Left ventricle myocardium inferior (tissue), 1 donor: ENCODE results near the gene SHC4. TPM values are rescaled to one million over a fixed set of nuclear protein-coding genes. Genes with fewer than 3 reads are reported as not detected.

Experiments used
- DNase-seq: peaks from one replicate; pipeline ENCODE4 v3.0.0-alpha.2; 2020
- H3K27ac ChIP-seq: fragments of 200-600 bp; replicated peaks from 2 replicates; pipeline ENCODE4 v1.8.0; 2021
- H3K27me3 ChIP-seq: fragments of 200-600 bp; 2 replicates; pipeline ENCODE4 v1.8.0; 2021; ENCODE audit warnings: low read depth
- H3K36me3 ChIP-seq: fragments of 200-600 bp; 2 replicates; pipeline ENCODE4 v1.8.0; 2021
- H3K4me1 ChIP-seq: fragments of 200-600 bp; 2 replicates; pipeline ENCODE4 v1.8.0; 2021
- H3K4me3 ChIP-seq: fragments of 200-600 bp; 2 replicates; pipeline ENCODE4 v1.8.0; 2021; ENCODE audit warnings: mild to moderate bottlenecking, moderate library complexity
- H3K9me3 ChIP-seq: fragments of 200-600 bp; replicated peaks from 2 replicates; pipeline ENCODE4 v1.8.0; 2021
- intact Hi-C: fragments of 100-400 bp; cut with micrococcal nuclease; formaldehyde crosslinking; loops from one replicate; pipeline ENCODE4 v1.11.0; 2022
- total RNA-seq: library from RNA; stranded (reverse); fragmentation: NEBNext Ultra II Directional; extraction: Animal tissue kit (Norgen Biotek cat#: 25700); gene quantifications from one replicate; pipeline ENCODE4 v1.2.1, GENCODE V29; 2021
- TF ChIP-seq, protein P1 (sequence below): fragments of 200-600 bp; IDR thresholded peaks from 2 replicates; pipeline ENCODE4 v1.8.0; 2021; ENCODE audit warnings: antibody characterized with exemption, mild to moderate bottlenecking, borderline replicate concordance
- donor health status: DM: no; HTN: yes; CAD: no; lungs with severe emphysema.

Gene SHC4
- total RNA-seq, 1 donor from 2014 or later = 3.3 TPM

DNA sequence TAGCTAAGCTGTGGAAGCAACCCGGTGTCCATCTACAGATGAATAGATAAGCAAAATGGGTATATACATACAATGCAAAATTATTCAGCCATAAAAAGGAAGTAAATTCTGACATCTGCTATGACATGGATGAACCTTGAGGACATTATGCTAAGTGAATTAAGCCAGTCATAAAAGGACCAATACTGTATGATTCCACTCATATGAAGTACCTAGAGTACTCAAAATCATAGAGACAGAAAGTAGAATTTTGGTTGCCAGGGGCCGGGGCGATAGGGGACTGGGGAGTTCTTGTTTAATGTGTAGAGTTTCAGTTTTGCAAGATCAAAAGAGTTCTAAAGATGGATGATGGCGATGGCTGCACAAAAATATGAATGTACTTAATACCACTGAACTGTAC, 75.5 kb downstream of the SHC4 start:
- no peak overlapping the region for H3K4me3 ChIP-seq
- no peak for DNase-seq
- no peaks in the 10 kb centered on the region for H3K4me1 ChIP-seq
- H3K27me3 ChIP-seq = no peaks in the 10 kb centered on the region
- H3K27ac ChIP-seq = peak overlapping the region; percentile 44
- intact Hi-C loops = no loop called here
- H3K9me3 ChIP-seq = no peaks in the 10 kb centered on the region
- TF ChIP-seq, protein P1, sequence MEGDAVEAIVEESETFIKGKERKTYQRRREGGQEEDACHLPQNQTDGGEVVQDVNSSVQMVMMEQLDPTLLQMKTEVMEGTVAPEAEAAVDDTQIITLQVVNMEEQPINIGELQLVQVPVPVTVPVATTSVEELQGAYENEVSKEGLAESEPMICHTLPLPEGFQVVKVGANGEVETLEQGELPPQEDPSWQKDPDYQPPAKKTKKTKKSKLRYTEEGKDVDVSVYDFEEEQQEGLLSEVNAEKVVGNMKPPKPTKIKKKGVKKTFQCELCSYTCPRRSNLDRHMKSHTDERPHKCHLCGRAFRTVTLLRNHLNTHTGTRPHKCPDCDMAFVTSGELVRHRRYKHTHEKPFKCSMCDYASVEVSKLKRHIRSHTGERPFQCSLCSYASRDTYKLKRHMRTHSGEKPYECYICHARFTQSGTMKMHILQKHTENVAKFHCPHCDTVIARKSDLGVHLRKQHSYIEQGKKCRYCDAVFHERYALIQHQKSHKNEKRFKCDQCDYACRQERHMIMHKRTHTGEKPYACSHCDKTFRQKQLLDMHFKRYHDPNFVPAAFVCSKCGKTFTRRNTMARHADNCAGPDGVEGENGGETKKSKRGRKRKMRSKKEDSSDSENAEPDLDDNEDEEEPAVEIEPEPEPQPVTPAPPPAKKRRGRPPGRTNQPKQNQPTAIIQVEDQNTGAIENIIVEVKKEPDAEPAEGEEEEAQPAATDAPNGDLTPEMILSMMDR = no peak
- no peaks in the 10 kb centered on the region for H3K36me3 ChIP-seq

DNA sequence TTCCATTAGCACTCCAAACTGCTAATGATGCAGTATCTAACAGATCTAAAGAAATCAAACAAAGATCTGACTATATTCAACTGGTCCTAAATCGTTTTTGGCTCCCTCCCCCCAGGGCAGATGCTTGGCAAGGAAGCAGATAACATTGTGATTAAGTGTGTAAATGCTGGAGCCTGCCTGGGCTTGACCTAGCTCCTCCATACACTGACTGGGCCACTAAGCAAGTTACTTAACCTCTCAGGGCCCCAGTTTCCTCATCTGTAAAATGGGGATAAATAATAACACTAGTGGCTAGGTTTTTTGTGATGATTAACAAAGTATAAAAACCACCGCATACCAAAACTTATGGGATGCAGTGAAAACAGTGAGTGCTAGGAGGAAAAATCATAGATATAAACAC, 76.6 kb downstream of the SHC4 start:
- Histone ChIP-seq H3K36me3 (no peaks in the 10 kb centered on the region), H3K27me3 (no peaks in the 10 kb centered on the region), H3K4me3 (no peak overlapping the region), H3K9me3 (no peaks in the 10 kb centered on the region), H3K27ac (no peak overlapping the region), H3K4me1 (no peaks in the 10 kb centered on the region)
- DNase-seq = no peak
- TF ChIP-seq, protein P1 = no peak
- intact Hi-C loops = no loop called here

DNA sequence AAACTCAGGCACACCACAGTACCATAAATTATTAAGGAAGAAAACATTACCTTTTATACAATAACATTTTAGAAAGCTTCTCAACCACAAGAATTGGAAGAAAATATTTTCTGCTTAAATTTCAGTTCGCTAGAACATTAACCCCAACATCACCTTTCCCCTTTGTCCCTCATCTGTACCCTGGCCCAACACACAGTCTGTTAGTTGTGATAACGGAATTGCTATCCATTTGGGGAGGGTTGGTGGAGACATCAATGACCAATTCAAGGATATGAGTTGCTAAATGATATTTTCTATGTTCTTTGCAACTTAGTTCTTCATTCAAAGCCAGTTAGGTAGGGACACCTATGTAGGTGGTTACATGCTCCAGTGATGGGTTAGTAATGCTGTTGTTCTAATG, 80.0 kb downstream of the SHC4 start:
- no peak overlapping the region for H3K4me3 ChIP-seq
- TF ChIP-seq, protein P1 = no peak
- peaks cover 20% of the 10 kb centered on the region for H3K4me1 ChIP-seq
- H3K9me3 ChIP-seq = no peaks in the 10 kb centered on the region
- no peak for DNase-seq
- intact Hi-C loops = no loop called here
- H3K27ac ChIP-seq = no peak overlapping the region
- H3K36me3 ChIP-seq = no peaks in the 10 kb centered on the region
- no peaks in the 10 kb centered on the region for H3K27me3 ChIP-seq

DNA sequence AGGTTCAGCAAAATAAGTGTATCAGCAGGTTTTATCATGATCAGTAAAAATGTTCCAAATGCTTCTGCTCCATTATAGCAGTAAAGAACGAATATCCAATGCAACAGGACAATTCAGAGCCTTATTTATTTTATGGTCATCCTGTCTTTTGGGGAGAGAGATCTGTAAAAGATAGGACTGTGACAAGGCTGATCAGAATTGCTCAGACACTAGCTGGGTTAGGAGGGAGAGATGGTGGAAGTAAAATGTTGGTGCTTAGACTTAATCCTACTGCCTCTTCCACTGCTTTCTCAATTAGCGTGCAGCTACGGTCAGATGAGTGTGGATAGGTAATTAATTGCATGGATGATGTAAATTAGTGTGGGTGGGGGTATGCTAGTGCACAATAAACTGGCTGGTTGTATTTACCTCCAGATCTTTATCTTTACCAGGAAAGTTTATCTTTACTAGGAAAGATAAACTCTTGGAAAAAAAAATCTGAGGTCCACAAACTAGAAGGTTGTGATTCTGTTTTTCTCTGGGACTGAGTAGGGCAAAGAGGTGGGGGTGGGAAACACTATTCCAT, 83.6 kb downstream of the SHC4 start:
- DNase-seq = no peak
- Histone ChIP-seq H3K9me3 (no peaks in the 10 kb centered on the region), H3K4me3 (peak overlapping the region; percentile 78), H3K36me3 (no peaks in the 10 kb centered on the region), H3K4me1 (peaks cover 27% of the 10 kb centered on the region), H3K27ac (no peak overlapping the region), H3K27me3 (no peaks in the 10 kb centered on the region)
- TF ChIP-seq, protein P1 = no peak
- intact Hi-C loops = no loop called here

DNA sequence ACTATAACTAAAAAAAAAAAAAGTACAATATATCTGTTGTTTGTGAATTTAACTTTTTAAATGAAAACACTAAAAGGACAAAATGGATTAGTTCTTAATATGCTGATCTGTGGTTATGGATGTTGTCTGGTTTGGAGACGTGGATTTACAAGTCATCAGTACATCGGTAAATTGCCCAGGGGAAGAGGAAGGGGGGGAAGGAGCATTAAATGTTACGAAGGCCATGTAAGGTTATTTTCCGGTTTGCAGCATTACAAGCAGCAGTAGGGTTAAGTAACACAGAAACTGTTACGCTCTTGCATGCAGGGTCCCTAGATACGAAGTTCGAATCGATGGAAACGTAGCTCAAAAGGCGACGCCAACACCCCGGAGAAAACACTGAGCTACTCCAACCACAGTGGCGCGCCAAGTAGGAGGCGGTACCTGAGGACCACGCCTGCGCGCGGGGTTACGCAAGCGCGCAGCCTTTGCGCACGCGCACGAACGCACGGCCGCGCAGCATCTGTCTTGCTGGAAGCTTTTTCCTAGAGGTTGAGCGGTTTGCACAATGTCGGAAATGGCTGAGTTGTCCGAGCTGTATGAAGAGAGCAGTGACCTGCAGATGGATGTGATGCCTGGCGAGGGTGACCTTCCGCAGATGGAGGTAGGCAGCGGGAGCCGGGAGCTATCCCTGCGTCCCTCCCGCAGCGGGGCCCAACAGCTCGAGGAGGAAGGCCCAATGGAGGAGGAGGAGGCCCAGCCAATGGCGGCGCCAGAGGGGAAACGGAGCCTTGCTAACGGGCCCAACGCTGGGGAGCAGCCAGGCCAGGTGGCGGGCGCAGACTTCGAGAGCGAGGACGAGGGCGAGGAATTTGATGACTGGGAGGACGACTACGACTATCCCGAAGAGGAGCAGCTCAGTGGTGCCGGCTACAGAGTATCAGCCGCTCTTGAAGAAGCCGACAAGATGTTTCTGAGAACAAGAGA, 85.8 kb downstream of the SHC4 start, which contains the start of gene EID1:
EID1 (plus strand) TSS at position 505 of the 966 bp plus-strand sequence; CDS start at position 548, 43 bp downstream.
- Histone ChIP-seq H3K4me3 (peak within 1 kb of the TSS; percentile 78), H3K36me3 (no peaks in the 10 kb centered on the region), H3K27ac (peak within 1 kb of the TSS; percentile 94), H3K9me3 (no peaks in the 10 kb centered on the region), H3K4me1 (peaks cover 27% of the 10 kb centered on the region), H3K27me3 (no peaks in the 10 kb centered on the region)
- TF ChIP-seq, protein P1 = no peak
- peak; percentile 92 for DNase-seq
- intact Hi-C loops = loop anchor here (10.0 kb wide), 1 partner anchor 87 kb away; the partner anchor contains the start of gene SHC4
